ENCODE results near the gene SIRT7. TPM values are rescaled to one million over a fixed set of nuclear protein-coding genes. Genes with fewer than 3 reads are reported as not detected.

The SIRT7 gene
- total RNA-seq, 4 donors from 2014 or later, result 32.0 to 44.6 (median 38.0) TPM

DNA sequence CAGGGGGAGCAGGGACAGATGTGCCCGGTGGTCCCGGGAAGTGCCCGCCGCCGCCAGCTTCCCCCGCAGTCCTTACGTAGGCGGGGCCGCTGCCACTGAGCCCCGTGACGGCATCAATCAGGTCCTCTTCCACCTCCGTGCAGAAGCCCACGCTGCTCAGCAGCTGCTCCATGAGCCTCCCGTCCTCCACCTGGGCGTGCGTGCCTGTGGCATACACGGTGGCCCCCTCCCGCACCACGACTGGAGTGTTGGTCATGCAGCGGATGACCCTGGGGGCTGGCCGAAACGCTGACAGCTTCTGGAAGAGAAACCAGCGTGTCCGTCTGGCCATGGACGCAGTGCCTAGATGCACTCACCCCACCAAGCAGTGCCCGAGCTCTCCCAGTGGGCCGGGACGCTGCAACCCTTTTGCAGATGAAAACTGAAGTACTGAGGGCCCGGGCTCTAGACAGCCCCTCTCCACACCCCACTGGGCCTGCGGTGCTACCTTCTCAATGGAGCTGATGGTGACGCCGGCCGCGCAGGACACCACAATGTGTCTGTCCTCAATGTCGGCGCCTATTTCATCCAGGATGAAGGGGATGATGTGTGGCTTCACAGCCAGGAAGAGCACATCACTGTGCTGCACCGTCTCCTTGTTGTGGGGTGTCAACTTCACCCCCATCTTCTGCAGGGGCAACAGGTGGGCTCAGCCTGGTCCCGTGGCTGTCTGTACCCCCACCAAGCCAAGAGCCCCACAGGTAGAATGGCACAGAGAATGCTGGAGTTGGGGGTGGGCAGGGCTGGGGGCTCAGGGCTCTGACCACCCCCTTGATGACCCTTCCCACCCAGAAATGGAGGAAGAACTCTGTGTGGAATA is 17.1 kb upstream of the SIRT7 start:
- WGBS, 2 donors, result 93 to 94% methylated on average over 25 to 32 of the region's 38 CpGs
- no peak for DNase-seq (ENCODE audit: low spot score in 2 of 2)
- intact Hi-C loops (cut with DNase I; ENCODE audit: low total_unique reads), result no loop called here
- H3K4me3 ChIP-seq (ENCODE audit: low read depth, poor library complexity, severe bottlenecking), result no peak overlapping the region
- TF ChIP-seq, protein P1, sequence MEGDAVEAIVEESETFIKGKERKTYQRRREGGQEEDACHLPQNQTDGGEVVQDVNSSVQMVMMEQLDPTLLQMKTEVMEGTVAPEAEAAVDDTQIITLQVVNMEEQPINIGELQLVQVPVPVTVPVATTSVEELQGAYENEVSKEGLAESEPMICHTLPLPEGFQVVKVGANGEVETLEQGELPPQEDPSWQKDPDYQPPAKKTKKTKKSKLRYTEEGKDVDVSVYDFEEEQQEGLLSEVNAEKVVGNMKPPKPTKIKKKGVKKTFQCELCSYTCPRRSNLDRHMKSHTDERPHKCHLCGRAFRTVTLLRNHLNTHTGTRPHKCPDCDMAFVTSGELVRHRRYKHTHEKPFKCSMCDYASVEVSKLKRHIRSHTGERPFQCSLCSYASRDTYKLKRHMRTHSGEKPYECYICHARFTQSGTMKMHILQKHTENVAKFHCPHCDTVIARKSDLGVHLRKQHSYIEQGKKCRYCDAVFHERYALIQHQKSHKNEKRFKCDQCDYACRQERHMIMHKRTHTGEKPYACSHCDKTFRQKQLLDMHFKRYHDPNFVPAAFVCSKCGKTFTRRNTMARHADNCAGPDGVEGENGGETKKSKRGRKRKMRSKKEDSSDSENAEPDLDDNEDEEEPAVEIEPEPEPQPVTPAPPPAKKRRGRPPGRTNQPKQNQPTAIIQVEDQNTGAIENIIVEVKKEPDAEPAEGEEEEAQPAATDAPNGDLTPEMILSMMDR (IDR thresholded peaks at IDR 0.05), result no peak
- TF ChIP-seq POLR2A (IDR thresholded peaks at IDR 0.05), result no peak

DNA sequence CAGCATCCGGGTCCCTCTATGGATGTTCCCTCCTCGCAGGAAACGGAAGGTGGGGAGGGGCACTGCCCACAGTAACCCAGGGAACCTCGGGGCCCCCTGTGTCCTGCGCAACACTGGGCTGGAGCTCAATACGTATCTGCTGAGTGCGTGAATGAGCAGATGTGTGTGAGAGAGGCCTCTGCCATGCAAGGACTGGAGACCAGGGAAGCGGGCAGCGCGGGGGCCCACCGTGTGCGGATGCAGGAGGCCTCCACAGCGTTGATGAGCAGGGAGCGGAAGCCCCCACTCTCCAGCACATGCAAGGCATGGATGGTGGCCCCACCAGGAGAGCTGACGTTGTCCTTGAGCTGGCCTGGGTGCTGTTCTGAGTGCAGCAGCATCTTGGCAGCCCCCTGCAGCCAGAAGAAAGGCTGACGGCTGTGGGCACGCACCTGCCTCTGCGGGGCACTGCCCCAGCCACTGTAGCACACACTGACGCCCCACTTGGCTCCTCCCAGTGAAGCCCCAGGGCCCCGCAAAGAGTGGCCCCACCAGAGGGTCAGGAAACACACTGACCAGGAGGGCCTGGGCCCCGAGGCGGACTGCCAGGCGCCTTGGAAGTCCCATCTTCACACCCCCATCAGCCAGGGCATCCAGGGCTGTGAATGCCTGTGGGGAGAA is 16.3 kb upstream of the SIRT7 start:
- DNase-seq (ENCODE audit: low spot score in 2 of 2), result no peak
- intact Hi-C loops (cut with DNase I; ENCODE audit: low total_unique reads), result no loop called here

DNA sequence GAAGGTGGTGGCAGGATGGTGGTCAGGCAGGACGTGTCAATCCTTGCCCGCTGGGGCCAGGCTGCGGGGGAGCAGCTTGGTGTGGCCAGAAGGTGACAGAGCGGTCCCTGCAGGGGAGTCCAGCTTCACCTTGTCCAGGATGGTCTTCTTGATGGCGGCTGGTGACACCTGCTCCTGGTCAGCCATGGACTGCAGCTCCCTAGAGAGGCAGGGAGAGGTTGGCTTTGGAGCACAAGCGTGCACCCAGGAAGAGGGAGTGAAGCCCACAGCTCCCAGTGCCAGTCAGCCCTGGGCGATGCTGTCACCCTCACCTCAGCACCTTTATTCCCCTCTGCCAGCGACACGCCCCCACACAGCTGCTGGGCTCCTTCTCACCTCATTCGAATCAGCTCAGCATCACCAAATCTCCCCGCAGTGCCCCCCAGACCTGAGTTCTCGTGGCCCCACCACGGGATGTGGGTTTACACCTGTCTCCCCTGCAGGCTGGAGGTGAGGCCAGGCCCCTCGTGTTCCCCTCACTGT is 15.3 kb upstream of the SIRT7 start:
- WGBS, 2 donors, result 84 to 88% methylated on average over 14 of the region's 14 CpGs
- intact Hi-C loops (cut with DNase I; ENCODE audit: low total_unique reads), result no loop called here
- TF ChIP-seq, protein P1 (IDR thresholded peaks at IDR 0.05), result no peak
- no peak for TF ChIP-seq POLR2A (IDR thresholded peaks at IDR 0.05)
- H3K4me3 ChIP-seq (ENCODE audit: low read depth, poor library complexity, severe bottlenecking), result no peak overlapping the region
- DNase-seq (ENCODE audit: low spot score in 2 of 2), result no peak

More for the DNA sequence above, 16.3 kb upstream of the SIRT7 start:
- no peak for TF ChIP-seq POLR2A (IDR thresholded peaks at IDR 0.05)
- TF ChIP-seq, protein P1 (IDR thresholded peaks at IDR 0.05), result no peak
- WGBS, 2 donors, result 81 to 87% methylated on average over 18 to 22 of the region's 23 CpGs
- H3K4me3 ChIP-seq (ENCODE audit: low read depth, poor library complexity, severe bottlenecking), result no peak overlapping the region

DNA sequence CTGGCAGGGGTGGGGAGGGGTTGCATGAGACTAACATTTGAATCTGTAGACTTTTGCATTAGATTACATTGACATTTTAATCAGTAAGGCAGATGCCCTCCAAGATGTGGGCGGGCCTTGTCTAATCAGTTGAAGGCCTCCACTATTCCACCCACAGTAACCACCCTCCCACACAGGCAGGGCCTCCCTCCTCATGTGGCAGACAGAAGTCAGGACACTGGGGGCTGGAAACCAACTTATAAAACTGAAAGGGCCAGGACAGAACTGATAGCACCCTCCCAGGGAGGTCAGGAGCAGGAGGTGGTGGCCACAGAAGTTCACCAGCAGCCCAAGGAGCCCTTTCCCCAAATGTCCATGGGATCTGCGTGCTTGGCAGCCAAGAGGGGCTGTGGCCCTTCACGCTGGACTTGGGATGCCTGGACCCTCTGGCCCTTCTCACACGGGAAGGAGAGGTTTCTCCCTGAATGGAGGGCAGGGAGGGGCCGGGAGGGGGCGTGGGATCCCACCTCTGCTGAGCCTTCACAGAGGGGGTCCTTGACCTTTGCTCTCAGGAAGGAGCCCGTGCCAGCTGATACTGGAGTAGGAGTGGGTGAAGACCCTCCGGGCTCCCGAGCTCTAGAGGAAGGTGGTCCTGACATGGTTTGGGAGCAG is 14.5 kb upstream of the SIRT7 start:
- TF ChIP-seq POLR2A (IDR thresholded peaks at IDR 0.05), result no peak
- TF ChIP-seq, protein P1 (IDR thresholded peaks at IDR 0.05), result no peak
- intact Hi-C loops (cut with DNase I; ENCODE audit: low total_unique reads), result no loop called here
- 92 to 94% methylated on average over 8 of the region's 9 CpGs for WGBS, 2 donors
- H3K4me3 ChIP-seq (ENCODE audit: low read depth, poor library complexity, severe bottlenecking), result no peak overlapping the region
- DNase-seq (ENCODE audit: low spot score in 2 of 2), result no peak

DNA sequence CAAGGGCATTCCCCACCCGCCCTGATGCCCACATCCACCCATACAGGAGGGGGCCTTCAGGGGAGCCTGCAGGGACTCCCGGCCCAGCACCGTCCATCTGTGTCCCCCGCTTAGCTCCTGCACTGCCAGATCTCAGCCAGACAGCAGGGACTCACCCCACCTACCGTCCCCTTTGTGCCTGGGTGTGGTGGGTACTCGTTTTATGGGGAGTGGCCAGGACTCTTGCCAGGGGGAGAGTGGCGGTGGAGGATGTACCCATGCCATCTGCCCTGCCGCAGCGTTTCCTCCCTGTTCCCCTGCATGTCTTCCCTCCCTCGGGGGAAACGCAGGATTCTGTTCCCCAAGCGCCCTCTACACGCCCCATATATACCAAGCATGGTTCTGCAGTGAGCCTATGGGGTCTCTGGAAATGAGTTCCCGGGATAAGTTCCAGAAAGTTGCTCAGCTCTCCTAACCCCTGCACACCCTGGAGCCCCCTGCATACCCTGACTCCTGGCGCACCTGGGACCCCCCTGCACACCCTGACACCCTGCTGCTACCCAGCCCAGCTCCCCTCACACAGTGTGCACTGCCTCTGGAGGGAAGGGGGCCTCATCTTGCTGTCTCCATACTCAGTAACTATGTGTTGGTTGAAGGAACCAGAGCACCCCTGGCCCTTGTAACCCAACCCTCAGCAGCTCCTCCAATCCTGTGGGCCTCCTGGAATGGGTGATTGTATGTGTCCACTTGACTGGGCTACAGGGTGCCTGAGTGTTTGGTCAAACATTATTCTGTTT is 13.8 kb upstream of the SIRT7 start:
- intact Hi-C loops (cut with DNase I; ENCODE audit: low total_unique reads), result no loop called here
- no peak for DNase-seq (ENCODE audit: low spot score in 2 of 2)
- 17 to 21% methylated on average over 13 to 14 of the region's 15 CpGs for WGBS, 2 donors
- TF ChIP-seq, protein P1 (IDR thresholded peaks at IDR 0.05), result no peak
- TF ChIP-seq POLR2A (IDR thresholded peaks at IDR 0.05), result no peak
- no peak overlapping the region for H3K4me3 ChIP-seq (ENCODE audit: low read depth, poor library complexity, severe bottlenecking)

Data from lower leg skin (tissue), 4 donors.